ENCODE results near the gene NOL9.
"Not testable (repeated sequence)": the region's sequence is repeated elsewhere in the genome, so short reads cannot be mapped to it uniquely, and the experiment has no call there.

DNA sequence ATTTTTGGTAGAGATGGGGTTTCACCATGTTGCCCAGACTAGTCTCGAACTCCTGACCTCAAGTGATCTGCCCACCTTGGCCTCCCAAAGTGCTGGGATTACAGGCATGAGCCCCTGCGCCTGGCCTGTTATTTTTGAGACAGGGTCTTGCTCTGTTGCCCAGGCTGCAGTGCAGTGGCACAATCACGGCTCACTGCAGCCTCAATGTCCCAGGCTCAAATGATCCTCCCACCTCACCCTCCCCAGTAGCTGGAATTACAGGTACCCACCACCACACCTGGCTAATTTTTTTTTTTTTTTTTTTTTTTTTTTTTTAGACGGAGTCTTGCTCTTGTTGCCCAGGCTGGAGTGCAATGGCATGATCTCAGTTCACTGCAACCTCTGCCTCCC, 60.5 kb downstream of the NOL9 start:
- TF ChIP-seq, protein P1, sequence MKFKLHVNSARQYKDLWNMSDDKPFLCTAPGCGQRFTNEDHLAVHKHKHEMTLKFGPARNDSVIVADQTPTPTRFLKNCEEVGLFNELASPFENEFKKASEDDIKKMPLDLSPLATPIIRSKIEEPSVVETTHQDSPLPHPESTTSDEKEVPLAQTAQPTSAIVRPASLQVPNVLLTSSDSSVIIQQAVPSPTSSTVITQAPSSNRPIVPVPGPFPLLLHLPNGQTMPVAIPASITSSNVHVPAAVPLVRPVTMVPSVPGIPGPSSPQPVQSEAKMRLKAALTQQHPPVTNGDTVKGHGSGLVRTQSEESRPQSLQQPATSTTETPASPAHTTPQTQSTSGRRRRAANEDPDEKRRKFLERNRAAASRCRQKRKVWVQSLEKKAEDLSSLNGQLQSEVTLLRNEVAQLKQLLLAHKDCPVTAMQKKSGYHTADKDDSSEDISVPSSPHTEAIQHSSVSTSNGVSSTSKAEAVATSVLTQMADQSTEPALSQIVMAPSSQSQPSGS (IDR thresholded peaks at IDR 0.05; ENCODE audit: low read length) = not testable (repeated sequence)
- TF ChIP-seq SP1 (IDR thresholded peaks at IDR 0.05; ENCODE audit: low read depth, low read length); ESRRA (IDR thresholded peaks at IDR 0.05; ENCODE audit: low read length); ZZZ3 (IDR thresholded peaks at IDR 0.05; ENCODE audit: control insufficient read depth, insufficient read length, low read depth); BHLHE40 (IDR thresholded peaks at IDR 0.05; ENCODE audit: borderline replicate concordance in 1 of 2, low read depth in 2 of 2, low read length in 1 of 2); CTCF (IDR thresholded peaks at IDR 0.05 in 2 of 3, conservative IDR thresholded peaks at IDR 0.05 in 1 of 3; ENCODE audit: control insufficient read depth in 2 of 3, extremely low read depth in 1 of 3, insufficient read depth in 1 of 3, low read depth in 3 of 3, low read length in 3 of 3); SRF (IDR thresholded peaks at IDR 0.05; ENCODE audit: low read depth in 2 of 2, low read length in 2 of 2); TCF3 (IDR thresholded peaks at IDR 0.05; ENCODE audit: borderline replicate concordance, insufficient read depth, low read depth, low read length); POLR2AphosphoS2 (IDR thresholded peaks at IDR 0.05; ENCODE audit: low read depth, low read length): not testable (repeated sequence)
- TF ChIP-seq, protein P2, sequence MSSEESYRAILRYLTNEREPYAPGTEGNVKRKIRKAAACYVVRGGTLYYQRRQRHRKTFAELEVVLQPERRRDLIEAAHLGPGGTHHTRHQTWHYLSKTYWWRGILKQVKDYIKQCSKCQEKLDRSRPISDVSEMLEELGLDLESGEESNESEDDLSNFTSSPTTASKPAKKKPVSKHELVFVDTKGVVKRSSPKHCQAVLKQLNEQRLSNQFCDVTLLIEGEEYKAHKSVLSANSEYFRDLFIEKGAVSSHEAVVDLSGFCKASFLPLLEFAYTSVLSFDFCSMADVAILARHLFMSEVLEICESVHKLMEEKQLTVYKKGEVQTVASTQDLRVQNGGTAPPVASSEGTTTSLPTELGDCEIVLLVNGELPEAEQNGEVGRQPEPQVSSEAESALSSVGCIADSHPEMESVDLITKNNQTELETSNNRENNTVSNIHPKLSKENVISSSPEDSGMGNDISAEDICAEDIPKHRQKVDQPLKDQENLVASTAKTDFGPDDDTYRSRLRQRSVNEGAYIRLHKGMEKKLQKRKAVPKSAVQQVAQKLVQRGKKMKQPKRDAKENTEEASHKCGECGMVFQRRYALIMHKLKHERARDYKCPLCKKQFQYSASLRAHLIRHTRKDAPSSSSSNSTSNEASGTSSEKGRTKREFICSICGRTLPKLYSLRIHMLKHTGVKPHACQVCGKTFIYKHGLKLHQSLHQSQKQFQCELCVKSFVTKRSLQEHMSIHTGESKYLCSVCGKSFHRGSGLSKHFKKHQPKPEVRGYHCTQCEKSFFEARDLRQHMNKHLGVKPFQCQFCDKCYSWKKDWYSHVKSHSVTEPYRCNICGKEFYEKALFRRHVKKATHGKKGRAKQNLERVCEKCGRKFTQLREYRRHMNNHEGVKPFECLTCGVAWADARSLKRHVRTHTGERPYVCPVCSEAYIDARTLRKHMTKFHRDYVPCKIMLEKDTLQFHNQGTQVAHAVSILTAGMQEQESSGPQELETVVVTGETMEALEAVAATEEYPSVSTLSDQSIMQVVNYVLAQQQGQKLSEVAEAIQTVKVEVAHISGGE (CRISPR knock-in tag; IDR thresholded peaks at IDR 0.05) = not testable (repeated sequence)
